K562 (cell line): ENCODE measurements around the gene HDGFL2. TPM values are rescaled to one million over a fixed set of nuclear protein-coding genes. Genes with fewer than 3 reads are reported as not detected.
A peak's percentile ranks its signal among the peaks of the same experiment; 100 is the strongest.

Experiments used
- ATAC-seq: fragments of 200-7000 bp; cut with Tn5 transposase; 3 replicates; pipeline ENCODE4 v1.9.1; 2020; ENCODE audit warnings: moderate library complexity
- BruUV-seq: library from RNA; stranded (reverse); fragments of 400-500 nt; replicated peaks from 2 replicates; lab custom pipeline; 2021; lab: Mats Ljungman, UMichigan
- CTCF ChIA-PET: fragments of 300-600 bp; formaldehyde crosslinking; extraction: SDS; loops from one replicate; lab custom pipeline; 2021; ENCODE audit warnings: low intra/inter-chr PET ratio; lab: Yijun Ruan, JAX
- POLR2A ChIA-PET: fragments of 300-600, 350-650 bp; sonication (Branson Sonifier 250); formaldehyde crosslinking; extraction: SDS; loops from one replicate; lab custom pipeline; 2021; ENCODE audit warnings: antibody characterized with exemption, inconsistent platforms; lab: Yijun Ruan, JAX
- DNase-seq, 4 experiments: peaks; one replicate each; pipeline versions ENCODE4 v3.0.0 to v3.0.0-alpha.2; 2011 to 2018; ENCODE audit warnings: low spot score in 3 of 4, mixed read lengths in 3 of 4; ENCODE audit errors: extremely low read depth in 1 of 4
- FAIRE-seq: peaks from 2 replicates; lab custom pipeline; 2011; peaks lifted over from hg19 to GRCh38; lab: Jason Lieb, UNC
- H2AFZ ChIP-seq: 2 replicates; pipeline ENCODE4 v1.6.0; 2011; ENCODE audit warnings: low read depth, low read length, control low read depth, inconsistent platforms
- H3K27ac ChIP-seq: fragments of 200-600 bp; 3 replicates; pipeline ENCODE4 v1.8.0; 2011; ENCODE audit warnings: low read depth, mild to moderate bottlenecking, control low read depth, inconsistent platforms, low read length, moderate library complexity, mixed read lengths; ENCODE audit errors: extremely low read depth
- H3K27me3 ChIP-seq, 2 experiments: fragments of 300-600 bp in 1 of 2; 2 replicates in 1 of 2; 3 replicates in 1 of 2; pipeline versions ENCODE4 v1.6.0 to v1.8.0; 2011; ENCODE audit warnings: inconsistent platforms in 2 of 2, low read length in 2 of 2, mild to moderate bottlenecking in 1 of 2, mixed read lengths in 1 of 2, moderate library complexity in 1 of 2; ENCODE audit not compliant: control insufficient read depth in 2 of 2, insufficient read depth in 2 of 2
- H3K36me3 ChIP-seq: fragments of 300-600 bp; 3 replicates; pipeline ENCODE4 v1.8.0; 2011; ENCODE audit warnings: mild to moderate bottlenecking, low read length, inconsistent platforms; ENCODE audit not compliant: control insufficient read depth, insufficient read depth
- H3K4me1 ChIP-seq, 2 experiments: fragments of 200-600 bp in 1 of 2; replicated peaks in 1 of 2; 2 replicates in 1 of 2; 3 replicates in 1 of 2; pipeline versions ENCODE4 v1.5.1 to v1.8.0; 2011; ENCODE audit warnings: inconsistent platforms in 2 of 2, low read length in 2 of 2, mild to moderate bottlenecking in 1 of 2, mixed read lengths in 1 of 2, moderate library complexity in 1 of 2; ENCODE audit not compliant: control insufficient read depth in 2 of 2, insufficient read depth in 2 of 2
- H3K4me2 ChIP-seq: 2 replicates; pipeline ENCODE4 v1.6.1; 2011; ENCODE audit warnings: low read length, control low read depth, inconsistent platforms, mixed read lengths; ENCODE audit not compliant: insufficient read depth
- H3K4me3 ChIP-seq: fragments of 200-600 bp; sonication (generic), shearing (Covaris generic); 2 replicates; pipeline ENCODE4 v1.5.1; 2016; ENCODE audit warnings: control low read depth, inconsistent platforms
- H3K79me2 ChIP-seq: fragments of 200-600 bp; 3 replicates; pipeline ENCODE4 v1.8.0; 2011; ENCODE audit warnings: low read length, inconsistent platforms; ENCODE audit not compliant: control insufficient read depth, insufficient read depth
- H3K9ac ChIP-seq, 2 experiments: 2 replicates each; pipeline versions ENCODE4 v1.6.0 to v1.6.1; 2011; ENCODE audit warnings: low read depth in 2 of 2, low read length in 2 of 2, control low read depth in 1 of 2, inconsistent platforms in 1 of 2, mild to moderate bottlenecking in 1 of 2, mixed read lengths in 1 of 2; ENCODE audit not compliant: insufficient read depth in 1 of 2
- H3K9me1 ChIP-seq: one replicate; pipeline ENCODE4 v1.6.0; 2011; ENCODE audit warnings: inconsistent platforms, mild to moderate bottlenecking, low read length, moderate library complexity; ENCODE audit not compliant: control insufficient read depth, insufficient read depth
- H3K9me3 ChIP-seq: replicated peaks from 2 replicates; pipeline ENCODE4 v1.5.1; 2011; ENCODE audit warnings: low read depth, low read length, inconsistent platforms; ENCODE audit not compliant: control insufficient read depth, insufficient read depth
- H4K20me1 ChIP-seq: replicated peaks from 2 replicates; pipeline ENCODE4 v1.6.1; 2011; ENCODE audit warnings: low read length, inconsistent platforms, mixed read lengths; ENCODE audit not compliant: control insufficient read depth, insufficient read depth
- CC2D1A ChIP-seq: fragments of 450-650 bp; IDR thresholded peaks from 2 replicates; pipeline ENCODE4 v1.6.1; 2017; ENCODE audit warnings: mild to moderate bottlenecking
- FOXM1 ChIP-seq, 2 experiments: fragments of 450-650 bp in 1 of 2; sonication (generic) in 1 of 2; formaldehyde crosslinking in 1 of 2; IDR thresholded peaks; 2 replicates each; pipeline versions ENCODE4 v1.6.1 to v1.9.0; 2017 to 2022; ENCODE audit warnings: low read depth in 2 of 2, mild to moderate bottlenecking in 2 of 2, missing genetic modification reagents in 1 of 2, moderate library complexity in 1 of 2
- HCFC1 ChIP-seq: IDR thresholded peaks from 2 replicates; pipeline ENCODE4 v1.6.1; 2012; ENCODE audit warnings: low read depth, low read length, improper control_type of control experiment
- HSF4 ChIP-seq: fragments of 250-450 bp; sonication (Bioruptor Pico); IDR thresholded peaks from 2 replicates; pipeline ENCODE4 v2.1.2; 2022; ENCODE audit warnings: mild to moderate bottlenecking, moderate library complexity, borderline replicate concordance
- KAT7 ChIP-seq: sonication (generic); formaldehyde crosslinking; IDR thresholded peaks from 2 replicates; pipeline ENCODE4 v1.8.0; 2022; ENCODE audit warnings: missing genetic modification reagents, mild to moderate bottlenecking, borderline replicate concordance
- NBN ChIP-seq: fragments of 450-650 bp; IDR thresholded peaks from 2 replicates; pipeline ENCODE4 v1.6.1; 2016; ENCODE audit warnings: low read depth, mild to moderate bottlenecking
- TBL1XR1 ChIP-seq, 2 experiments: IDR thresholded peaks; 2 replicates each; pipeline ENCODE4 v1.6.1; 2012; ENCODE audit warnings: improper control_type of control experiment in 2 of 2, low read length in 2 of 2, mild to moderate bottlenecking in 1 of 2
- ZBTB43 ChIP-seq: sonication (generic); formaldehyde crosslinking; IDR thresholded peaks from 2 replicates; pipeline ENCODE4 v1.8.0; 2023; ENCODE audit warnings: mild to moderate bottlenecking, missing genetic modification reagents
- ZNF121 ChIP-seq: sonication (generic); formaldehyde crosslinking; conservative IDR thresholded peaks from 2 replicates; pipeline ENCODE4 v1.8.0; 2022; ENCODE audit warnings: missing genetic modification reagents
- ZNF239 ChIP-seq: fragments of 250-450 bp; sonication (Bioruptor Pico); IDR thresholded peaks from 2 replicates; pipeline ENCODE4 v1.4.0; 2020; ENCODE audit warnings: mild to moderate bottlenecking
- ZNF583 ChIP-seq: fragments of 250-450 bp; sonication (Bioruptor Pico); IDR thresholded peaks from 2 replicates; pipeline ENCODE4 v1.4.0; 2020
- WGBS: fragments of 100-300 bp; shearing (Covaris generic); methylation state at CpG from one replicate; pipeline ENCODE4 v1.1.6; 2016; ENCODE audit warnings: low coverage, mixed read lengths; ENCODE audit not compliant: insufficient coverage; ENCODE audit errors: missing lambda C conversion rate; 5-methylcytosine and 5-hydroxymethylcytosine counted together
- in situ Hi-C: fragments of 300-500 bp; cut with MboI; formaldehyde crosslinking; loops from 4 replicates; pipeline ENCODE4 v1.15.0; 2018; ENCODE audit warnings: inconsistent platforms, mixed read lengths
- intact Hi-C: fragments of 100-400 bp; cut with micrococcal nuclease; formaldehyde crosslinking; loops from 2 replicates; pipeline ENCODE4 v1.14.2; 2022
- polyA plus RNA-seq, 8 experiments: library from polyadenylated mRNA; depleted of rRNA in 4 of 8; stranded (reverse) in 5 of 8; unstranded in 3 of 8; fragments of >200 nt; fragmentation: Nextera tagmentation in 2 of 8; fragmentation: Illumina TruSeq in 1 of 8; extraction: Ambion mirVana in 2 of 8; extraction: Trizol in 1 of 8; gene quantifications; 2 replicates each; pipeline versions ENCODE4 v1.2.1 to v1.2.3, GENCODE V29; 2011 to 2014; ENCODE audit warnings: inconsistent platforms in 1 of 8, missing spikeins in 1 of 8
- total RNA-seq, 7 experiments: library from RNA; depleted of rRNA in 6 of 7; stranded (reverse); fragments of >200 nt in 6 of 7; fragmentation: Illumina TruSeq in 2 of 7; extraction: Trizol in 2 of 7; gene quantifications; 2 replicates each; pipeline versions ENCODE4 v1.2.1 to v1.2.3, GENCODE V29; 2011 to 2021; ENCODE audit warnings: low replicate concordance in 1 of 7
- TF ChIP-seq, protein P1 (sequence below): fragments of 450-650 bp; IDR thresholded peaks from 2 replicates; pipeline ENCODE4 v1.7.1; 2018; ENCODE audit warnings: mild to moderate bottlenecking, low read depth; ENCODE audit not compliant: partially characterized antibody
- TF ChIP-seq, protein P2 (sequence below): fragments of 450-650 bp; IDR thresholded peaks from 2 replicates; pipeline ENCODE4 v1.6.1; 2016; ENCODE audit warnings: low read depth, mild to moderate bottlenecking, moderate library complexity

HDGFL2 gene
- total and polyA plus RNA-seq, 9 of the 15 experiments (the other 6 are each of a cell fraction or from before 2014, with no cell fraction given): 0.13 to 61.7 (median 16.0) TPM

DNA sequence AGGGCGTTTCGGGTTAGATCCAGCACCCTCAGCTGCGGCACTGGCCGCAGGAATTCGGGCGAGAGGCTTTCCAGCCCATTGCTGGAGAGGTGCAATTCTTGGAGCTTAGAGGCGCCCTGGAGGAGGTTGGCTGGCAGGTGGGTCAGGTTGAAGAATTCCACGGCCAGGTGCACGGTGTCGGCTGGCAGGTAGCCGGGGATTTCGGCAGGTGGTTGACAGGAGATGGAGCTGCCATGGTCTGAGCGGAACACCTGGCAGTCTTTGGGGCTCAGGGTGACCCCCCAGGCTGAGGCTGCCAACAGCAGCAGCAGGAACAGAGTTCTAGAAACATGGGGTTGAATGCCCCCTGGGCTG lies 66.5 kb downstream of the HDGFL2 start (continued):
- TF ChIP-seq, protein P1, sequence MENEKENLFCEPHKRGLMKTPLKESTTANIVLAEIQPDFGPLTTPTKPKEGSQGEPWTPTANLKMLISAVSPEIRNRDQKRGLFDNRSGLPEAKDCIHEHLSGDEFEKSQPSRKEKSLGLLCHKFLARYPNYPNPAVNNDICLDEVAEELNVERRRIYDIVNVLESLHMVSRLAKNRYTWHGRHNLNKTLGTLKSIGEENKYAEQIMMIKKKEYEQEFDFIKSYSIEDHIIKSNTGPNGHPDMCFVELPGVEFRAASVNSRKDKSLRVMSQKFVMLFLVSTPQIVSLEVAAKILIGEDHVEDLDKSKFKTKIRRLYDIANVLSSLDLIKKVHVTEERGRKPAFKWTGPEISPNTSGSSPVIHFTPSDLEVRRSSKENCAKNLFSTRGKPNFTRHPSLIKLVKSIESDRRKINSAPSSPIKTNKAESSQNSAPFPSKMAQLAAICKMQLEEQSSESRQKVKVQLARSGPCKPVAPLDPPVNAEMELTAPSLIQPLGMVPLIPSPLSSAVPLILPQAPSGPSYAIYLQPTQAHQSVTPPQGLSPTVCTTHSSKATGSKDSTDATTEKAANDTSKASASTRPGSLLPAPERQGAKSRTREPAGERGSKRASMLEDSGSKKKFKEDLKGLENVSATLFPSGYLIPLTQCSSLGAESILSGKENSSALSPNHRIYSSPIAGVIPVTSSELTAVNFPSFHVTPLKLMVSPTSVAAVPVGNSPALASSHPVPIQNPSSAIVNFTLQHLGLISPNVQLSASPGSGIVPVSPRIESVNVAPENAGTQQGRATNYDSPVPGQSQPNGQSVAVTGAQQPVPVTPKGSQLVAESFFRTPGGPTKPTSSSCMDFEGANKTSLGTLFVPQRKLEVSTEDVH: no peak
- TF ChIP-seq FOXM1 (IDR thresholded peaks at IDR 0.05; ENCODE audit: low read depth) (no peak), FOXM1 (CRISPR knock-in tag; IDR thresholded peaks at IDR 0.05; ENCODE audit: low read depth) (no peak), TBL1XR1 (IDR thresholded peaks at IDR 0.05; ENCODE audit: low read length in 2 of 2) (no peak), HCFC1 (no peak), HSF4 (CRISPR knock-in tag) (no peak)

GRCh38 chr19:4539169-4539692 lies 67.1 kb downstream of the HDGFL2 start:
- ATAC-seq: no peak
- Histone ChIP-seq H3K4me2 (peak overlapping the region; percentile 92), H3K9ac (peak overlapping the region; percentile 72 to 90), H4K20me1 (no peaks in the 10 kb centered on the region), H3K9me3 (no peaks in the 10 kb centered on the region), H3K27me3 (no peaks in the 10 kb centered on the region; a peak in 1 of 5 replicates), H3K27ac (peak overlapping the region; percentile 82), H3K79me2 (peaks cover 33% of the 10 kb centered on the region; the same call in 2 of the 3 replicates), H3K4me3 (peak overlapping the region; percentile 48), H2AFZ (peak overlapping the region; percentile 94), H3K36me3 (peaks cover 9% of the 10 kb centered on the region; the same call in 1 of the 3 replicates), H3K9me1 (no peaks in the 10 kb centered on the region), H3K4me1 (peaks cover 14 to 56% of the 10 kb centered on the region in 2 experiments; a peak in 4 of 5 replicates)
- 14% methylated on average over 3 of the region's 3 CpGs for WGBS
- ChIA-PET POLR2A (interaction anchor here (0.6 to 0.8 kb wide), 5 partner anchors 8 to 86 kb away, joined by 3 to 4 read pairs (median 3); no protein-coding TSS in a partner anchor), CTCF (no interaction called here)
- intact Hi-C loops: no loop called here
- no peak for DNase-seq
- no peak for TF ChIP-seq NBN
- no peak for TF ChIP-seq ZNF239
- no peak for TF ChIP-seq KAT7 (CRISPR knock-in tag)
- TF ChIP-seq, protein P2, sequence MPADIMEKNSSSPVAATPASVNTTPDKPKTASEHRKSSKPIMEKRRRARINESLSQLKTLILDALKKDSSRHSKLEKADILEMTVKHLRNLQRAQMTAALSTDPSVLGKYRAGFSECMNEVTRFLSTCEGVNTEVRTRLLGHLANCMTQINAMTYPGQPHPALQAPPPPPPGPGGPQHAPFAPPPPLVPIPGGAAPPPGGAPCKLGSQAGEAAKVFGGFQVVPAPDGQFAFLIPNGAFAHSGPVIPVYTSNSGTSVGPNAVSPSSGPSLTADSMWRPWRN: no peak
- no peak for TF ChIP-seq CC2D1A
- TF ChIP-seq ZBTB43 (CRISPR knock-in tag): no peak
- TF ChIP-seq ZNF583 (CRISPR knock-in tag): peak; percentile 6; the same call in 1 of the 2 replicates
- TF ChIP-seq ZNF121 (CRISPR knock-in tag): peak; percentile 83
- BruUV-seq: no TSS peak
- in situ Hi-C loops: no loop called here
- FAIRE-seq: no peak
